HEK293 (cell line): ENCODE measurements around the gene SLCO4A1.

Source experiments
- CTCF ChIP-seq: fragments of 450-650 bp; formaldehyde crosslinking; IDR thresholded peaks from 2 replicates; pipeline ENCODE4 v1.5.1; 2016; ENCODE audit warnings: missing biosample characterization, missing genetic modification characterization
- TCF7L2 ChIP-seq: IDR thresholded peaks from 2 replicates; pipeline ENCODE4 v1.6.1; 2011; ENCODE audit warnings: low read depth, mild to moderate bottlenecking, inconsistent platforms, low read length, moderate library complexity, borderline replicate concordance
- ZBTB1 ChIP-seq: fragments of 450-650 bp; formaldehyde crosslinking; IDR thresholded peaks from 2 replicates; pipeline ENCODE4 v1.5.1; 2016; ENCODE audit warnings: missing biosample characterization, missing genetic modification characterization
- ZBTB10 ChIP-seq: fragments of 450-650 bp; formaldehyde crosslinking; IDR thresholded peaks from 2 replicates; pipeline ENCODE4 v1.5.1; 2016; ENCODE audit warnings: missing biosample characterization, missing genetic modification characterization
- ZNF174 ChIP-seq: fragments of 450-650 bp; formaldehyde crosslinking; IDR thresholded peaks from 2 replicates; pipeline ENCODE4 v1.5.0; 2017; ENCODE audit warnings: missing biosample characterization, mild to moderate bottlenecking, missing genetic modification characterization
- ZNF248 ChIP-seq: fragments of 450-650 bp; formaldehyde crosslinking; IDR thresholded peaks from 2 replicates; pipeline ENCODE4 v1.5.1; 2017; ENCODE audit warnings: missing biosample characterization, missing genetic modification characterization
- ZNF341 ChIP-seq: fragments of 450-650 bp; formaldehyde crosslinking; IDR thresholded peaks from 2 replicates; pipeline ENCODE4; 2016; ENCODE audit warnings: low read depth, missing biosample characterization, missing genetic modification characterization
- ZNF585B ChIP-seq: fragments of 450-650 bp; formaldehyde crosslinking; IDR thresholded peaks from 2 replicates; pipeline ENCODE4 v1.5.1; 2016; ENCODE audit warnings: missing biosample characterization, missing genetic modification characterization
- ZNF610 ChIP-seq: fragments of 450-650 bp; formaldehyde crosslinking; IDR thresholded peaks from 2 replicates; pipeline ENCODE4 v1.5.1; 2016; ENCODE audit warnings: missing biosample characterization, missing genetic modification characterization, borderline replicate concordance

GRCh38 chr20:62622877-62623487, 19.3 kb upstream of the SLCO4A1 start:
- TF ChIP-seq CTCF (tag by site-specific recombination) (no peak), ZBTB10 (tag by site-specific recombination) (no peak), ZNF610 (tag by site-specific recombination) (no peak), ZBTB1 (tag by site-specific recombination) (no peak), ZNF248 (tag by site-specific recombination) (no peak), ZNF174 (tag by site-specific recombination) (no peak), ZNF341 (no peak), TCF7L2 (no peak), ZNF585B (tag by site-specific recombination) (no peak)
